ENCODE measurements around the gene PROZ. TPM values are rescaled to one million over a fixed set of nuclear protein-coding genes. Genes with fewer than 3 reads are reported as not detected.

PROZ gene
- polyA plus RNA-seq, 3 donors: 2.9 to 4.8 (median 3.5) TPM

GRCh38 chr13:113139577-113139976 is 18.9 kb upstream of the PROZ start:
- no peak for DNase-seq

- no peak for DNase-seq
Measured at GRCh38 chr13:113140677-113141600, 17.5 kb upstream of the PROZ start.

GRCh38 chr13:113141601-113141970 is 16.9 kb upstream of the PROZ start:
- DNase-seq: no peak

- no peak for DNase-seq
Measured at GRCh38 chr13:113142876-113143275, 15.6 kb upstream of the PROZ start.

- DNase-seq: no peak
Measured at GRCh38 chr13:113143466-113144254, 14.8 kb upstream of the PROZ start.

- no peak for DNase-seq
Measured at GRCh38 chr13:113144255-113144629, 14.2 kb upstream of the PROZ start.

- no peak for DNase-seq
Measured at GRCh38 chr13:113145496-113145895, 13.0 kb upstream of the PROZ start.

- DNase-seq: no peak
Measured at GRCh38 chr13:113145911-113146598, 12.4 kb upstream of the PROZ start.

- DNase-seq: no peak
Measured at GRCh38 chr13:113146750-113147149, 11.7 kb upstream of the PROZ start.

GRCh38 chr13:113147206-113147605 is 11.2 kb upstream of the PROZ start:
- no peak for DNase-seq

- DNase-seq: no peak
Measured at GRCh38 chr13:113148407-113148806, 10.0 kb upstream of the PROZ start.

GRCh38 chr13:113148940-113149503 is 9.4 kb upstream of the PROZ start:
- no peak for DNase-seq

GRCh38 chr13:113149711-113150549 is 8.5 kb upstream of the PROZ start:
- no peak for DNase-seq

GRCh38 chr13:113150550-113151365 is 7.7 kb upstream of the PROZ start:
- DNase-seq: no peak

GRCh38 chr13:113151745-113152690 is 6.4 kb upstream of the PROZ start:
- no peak for DNase-seq

- DNase-seq: no peak
Measured at GRCh38 chr13:113152691-113152983, 5.8 kb upstream of the PROZ start.

- no peak for DNase-seq
Measured at GRCh38 chr13:113152984-113153809, 5.3 kb upstream of the PROZ start.
